Myometrial cell (primary cell): ENCODE measurements around the gene ARMCX4. TPM values are rescaled to one million over a fixed set of nuclear protein-coding genes. Genes with fewer than 3 reads are reported as not detected.

Experiments used
- total RNA-seq: library from RNA; depleted of rRNA; stranded (reverse); fragments of >200 nt; gene quantifications from 2 replicates; pipeline ENCODE4 v1.2.3, GENCODE V29; 2015

The ARMCX4 gene
- total RNA-seq: 0.86 and 1.9 TPM in 2 replicates

GRCh38 chrX:101485212-101485949, at the start of gene ARMCX4:
TSS of gene ARMCX4 (plus strand) at chrX:101485456. CDS start at chrX:101488590, 3,134 bp downstream.

Other genes with a start within 250 kb of the ARMCX4 start
- gene TAF7L, start 194.1 kb upstream of the ARMCX4 start, total RNA-seq: 0.29 and 0.53 TPM in 2 replicates
- 5.2 and 6.7 TPM in 2 replicates for gene TIMM8A, start 136.7 kb upstream of the ARMCX4 start, total RNA-seq
- under 0.01 TPM in 1 of 2 replicates, not detected in the other for gene BTK, start 99.3 kb upstream of the ARMCX4 start, total RNA-seq
- 824 and 2,173 TPM in 2 replicates for gene RPL36A, start 94.4 kb upstream of the ARMCX4 start, total RNA-seq
- gene GLA, start 77.5 kb upstream of the ARMCX4 start, total RNA-seq: 40.4 and 53.7 TPM in 2 replicates
- gene HNRNPH2, start 77.2 kb upstream of the ARMCX4 start, total RNA-seq: 40.4 and 53.5 TPM in 2 replicates
- gene ARMCX1, start 65.1 kb downstream of the ARMCX4 start, total RNA-seq: 34.6 and 36.5 TPM in 2 replicates
- gene ARMCX6, start 132.5 kb downstream of the ARMCX4 start, total RNA-seq: 33.8 and 38.9 TPM in 2 replicates
- 40.1 and 46.4 TPM in 2 replicates for gene ARMCX3, start 137.7 kb downstream of the ARMCX4 start, total RNA-seq
- 102 and 107 TPM in 2 replicates for gene ARMCX2, start 174.4 kb downstream of the ARMCX4 start, total RNA-seq